ENCODE measurements around the gene MTMR2. TPM values are rescaled to one million over a fixed set of nuclear protein-coding genes. Genes with fewer than 3 reads are reported as not detected.

The MTMR2 gene
- total and polyA plus RNA-seq, 2 donors (not counting 3 experiments of a cell fraction or from before 2014, with no cell fraction given), result 19.5 to 49.5 TPM

DNA sequence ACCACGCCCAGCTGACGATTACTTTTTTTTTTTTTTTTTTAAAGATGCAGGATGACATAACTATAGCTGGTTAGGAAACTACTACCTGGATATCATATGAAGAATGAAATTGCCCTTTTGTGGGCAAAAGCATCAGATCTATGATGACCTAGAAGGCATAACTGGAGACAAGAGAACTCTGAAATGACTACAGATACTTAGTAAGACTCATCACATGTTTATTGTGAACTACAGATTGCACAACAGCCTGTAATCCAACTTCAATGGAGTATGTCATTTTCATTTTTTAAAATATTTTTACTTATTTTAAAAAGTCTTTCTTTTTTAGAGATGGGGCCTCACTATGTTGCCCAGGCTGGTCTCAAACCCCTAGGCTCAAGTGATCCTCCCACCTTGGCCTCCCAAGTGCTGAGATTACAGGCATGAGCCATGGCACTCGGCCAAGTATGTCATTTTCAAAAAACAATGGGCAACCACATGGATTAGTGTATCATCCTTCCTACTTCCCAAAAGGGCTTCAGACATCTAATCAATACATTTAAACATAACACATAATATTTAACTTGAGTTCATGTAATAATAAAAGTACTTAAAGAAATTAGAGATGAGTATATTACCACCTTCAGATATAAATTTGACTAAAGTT lies 3.3 kb downstream of the MTMR2 start:
- H3K79me2 ChIP-seq (ENCODE audit: control insufficient read depth, insufficient read depth, low read length), result peaks cover 71% of the 10 kb centered on the region
- H3K9me3 ChIP-seq (replicated peaks; ENCODE audit: control insufficient read depth, insufficient read depth, low read length), result no peaks in the 10 kb centered on the region
- no peaks in the 10 kb centered on the region for H3K9me1 ChIP-seq (replicated peaks; ENCODE audit: control insufficient read depth, extremely low read depth, insufficient read depth, low read length)
- H3K4me2 ChIP-seq (ENCODE audit: insufficient read depth, low read length), result no peak overlapping the region
- ChIA-PET CTCF (interaction anchor here (0.6 to 1.6 kb wide), 3 partner anchors 8 to 473 kb away, joined by 3 to 5 read pairs (median 3); no protein-coding TSS in a partner anchor), POLR2A (no interaction called here)
- dilution Hi-C loops (cut with MboI; ENCODE audit: extremely low pct_ligation_motif_present, low sequenced_read_pairs) (no loop called here), intact Hi-C loops (cut with micrococcal nuclease) (loop anchor here (5.0 kb wide), 1 partner anchor 307 kb away; no protein-coding TSS in a partner anchor)
- no peaks in the 10 kb centered on the region for H4K20me1 ChIP-seq (replicated peaks; ENCODE audit: control insufficient read depth, extremely low read depth, insufficient read depth, low read length)
- H3K9ac ChIP-seq (replicated peaks; ENCODE audit: extremely low read depth, insufficient read depth, low read length), result no peak overlapping the region
- H2AFZ ChIP-seq (ENCODE audit: low read depth, low read length), result no peak overlapping the region
- H3K36me3 ChIP-seq (ENCODE audit: control insufficient read depth in 2 of 2, extremely low read depth in 1 of 2, insufficient read depth in 2 of 2, low read length in 2 of 2), result no peaks in the 10 kb centered on the region
- BruUV-seq (replicated peaks), result no TSS peak
- FAIRE-seq (no peak), DNase-seq (ENCODE audit: low read depth, low spot score) (no peak)
- no peak overlapping the region for H3K4me3 ChIP-seq (replicated peaks in 1 of 3; ENCODE audit: insufficient read depth in 1 of 3, low read depth in 1 of 3, low read length in 3 of 3)
- H3K4me1 ChIP-seq (ENCODE audit: control insufficient read depth, extremely low read depth, insufficient read depth, low read length), result peaks cover 55% of the 10 kb centered on the region
- H3K27me3 ChIP-seq (ENCODE audit: control insufficient read depth in 2 of 2, insufficient read depth in 2 of 2, low read length in 2 of 2), result no peaks in the 10 kb centered on the region
- no peak overlapping the region for H3K27ac ChIP-seq (ENCODE audit: insufficient read depth, low read depth, low read length)
- TF ChIP-seq JUN (IDR thresholded peaks at IDR 0.05; ENCODE audit: borderline replicate concordance, insufficient read depth, insufficient read length, low read depth), result no peak

DNA sequence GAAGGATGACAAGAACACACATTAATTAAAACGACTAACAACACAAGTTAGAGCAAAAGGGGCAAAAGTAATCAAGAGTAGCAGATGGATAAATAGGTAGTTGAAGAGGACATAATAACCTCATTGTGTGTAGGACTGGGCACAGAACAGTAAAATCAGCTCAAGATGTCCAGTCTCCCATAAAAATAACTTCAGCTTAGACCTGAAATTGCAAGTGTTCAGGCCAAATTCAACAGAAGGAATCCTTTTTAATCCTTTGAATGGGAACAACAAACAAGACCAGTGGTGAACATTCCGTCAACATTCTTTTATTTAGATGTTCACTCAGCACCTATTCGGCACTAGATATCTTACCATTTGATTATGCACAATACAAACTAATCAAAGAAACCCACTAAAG lies 4.4 kb downstream of the MTMR2 start:
- Histone ChIP-seq H3K9me1 (replicated peaks; ENCODE audit: control insufficient read depth, extremely low read depth, insufficient read depth, low read length) (no peaks in the 10 kb centered on the region), H3K36me3 (ENCODE audit: control insufficient read depth in 2 of 2, extremely low read depth in 1 of 2, insufficient read depth in 2 of 2, low read length in 2 of 2) (no peaks in the 10 kb centered on the region), H3K4me3 (replicated peaks in 1 of 3; ENCODE audit: insufficient read depth in 1 of 3, low read depth in 1 of 3, low read length in 3 of 3) (no peak overlapping the region), H2AFZ (ENCODE audit: low read depth, low read length) (no peak overlapping the region), H4K20me1 (replicated peaks; ENCODE audit: control insufficient read depth, extremely low read depth, insufficient read depth, low read length) (no peaks in the 10 kb centered on the region), H3K9me3 (replicated peaks; ENCODE audit: control insufficient read depth, insufficient read depth, low read length) (no peaks in the 10 kb centered on the region), H3K4me1 (ENCODE audit: control insufficient read depth, extremely low read depth, insufficient read depth, low read length) (peaks cover 44% of the 10 kb centered on the region), H3K4me2 (ENCODE audit: insufficient read depth, low read length) (no peak overlapping the region), H3K9ac (replicated peaks; ENCODE audit: extremely low read depth, insufficient read depth, low read length) (no peak overlapping the region), H3K27ac (ENCODE audit: insufficient read depth, low read depth, low read length) (no peak overlapping the region), H3K79me2 (ENCODE audit: control insufficient read depth, insufficient read depth, low read length) (peaks cover 80% of the 10 kb centered on the region), H3K27me3 (ENCODE audit: control insufficient read depth in 2 of 2, insufficient read depth in 2 of 2, low read length in 2 of 2) (no peaks in the 10 kb centered on the region)
- ChIA-PET CTCF (interaction anchor here (1.1 kb wide), 1 partner anchor 424 kb away, joined by 4 read pairs; the partner anchor contains the start of gene MAML2), POLR2A (no interaction called here)
- BruUV-seq (replicated peaks), result no TSS peak
- FAIRE-seq, result no peak
- no peak for TF ChIP-seq EZH2 (IDR thresholded peaks at IDR 0.05; ENCODE audit: borderline replicate concordance, low read depth, low read length, severe bottlenecking)
- no peak for DNase-seq (ENCODE audit: low read depth, low spot score)
- intact Hi-C loops (cut with micrococcal nuclease) (loop anchor here (5.0 kb wide), 1 partner anchor 37 kb away; no protein-coding TSS in a partner anchor), dilution Hi-C loops (cut with MboI; ENCODE audit: extremely low pct_ligation_motif_present, low sequenced_read_pairs) (no loop called here)

Measured in endothelial cell of umbilical vein (primary cell).